Measurements from ENCODE around the gene CA14. TPM values are rescaled to one million over a fixed set of nuclear protein-coding genes. Genes with fewer than 3 reads are reported as not detected.

The CA14 gene
- total RNA-seq, 3 donors from 2014 or later = 0.38 to 6.8 (median 0.41) TPM

- no peaks in the 10 kb centered on the region for H3K36me3 ChIP-seq (ENCODE audit: low read depth)
- intact Hi-C loops (cut with DNase I, micrococcal nuclease) = no loop called here
- peaks cover 19% of the 10 kb centered on the region for H3K4me1 ChIP-seq (ENCODE audit: low read depth)
- no peak overlapping the region for H3K4me3 ChIP-seq
- H3K9me3 ChIP-seq = no peaks in the 10 kb centered on the region
- DNase-seq (no peak), ATAC-seq (no peak)
- no peak for TF ChIP-seq CTCF (IDR thresholded peaks at IDR 0.05)
Observed at GRCh38 chr1:150259217-150259616, 1.6 kb downstream of the CA14 start.

GRCh38 chr1:150259758-150260669 is 2.4 kb downstream of the CA14 start:
- H3K9me3 ChIP-seq = no peaks in the 10 kb centered on the region
- peaks cover 19% of the 10 kb centered on the region for H3K4me1 ChIP-seq (ENCODE audit: low read depth)
- intact Hi-C loops (cut with DNase I, micrococcal nuclease) = no loop called here
- ATAC-seq (peak; percentile 70), DNase-seq (peak; percentile 57 to 72 (median 64))
- no peak overlapping the region for H3K4me3 ChIP-seq
- TF ChIP-seq CTCF (IDR thresholded peaks at IDR 0.05) = no peak
- no peaks in the 10 kb centered on the region for H3K36me3 ChIP-seq (ENCODE audit: low read depth)

GRCh38 chr1:150261367-150261766 is 3.8 kb downstream of the CA14 start:
- DNase-seq = no peak
- intact Hi-C loops (cut with DNase I, micrococcal nuclease) = no loop called here
- Histone ChIP-seq H3K36me3 (ENCODE audit: low read depth) (no peaks in the 10 kb centered on the region), H3K4me3 (no peak overlapping the region), H3K4me1 (ENCODE audit: low read depth) (peaks cover 11% of the 10 kb centered on the region), H3K9me3 (no peaks in the 10 kb centered on the region)
- no peak for ATAC-seq
- TF ChIP-seq CTCF (IDR thresholded peaks at IDR 0.05) = no peak

GRCh38 chr1:150262388-150263320 is 5.1 kb downstream of the CA14 start:
- Histone ChIP-seq H3K36me3 (ENCODE audit: low read depth) (no peaks in the 10 kb centered on the region), H3K4me3 (no peak overlapping the region), H3K9me3 (no peaks in the 10 kb centered on the region), H3K4me1 (ENCODE audit: low read depth) (peaks cover 12% of the 10 kb centered on the region)
- intact Hi-C loops (cut with DNase I, micrococcal nuclease) = no loop called here
- TF ChIP-seq CTCF (IDR thresholded peaks at IDR 0.05) = no peak
- DNase-seq = no peak
- peak; percentile 27 for ATAC-seq

GRCh38 chr1:150263549-150263948 is 6.0 kb downstream of the CA14 start:
- Histone ChIP-seq H3K36me3 (ENCODE audit: low read depth) (no peaks in the 10 kb centered on the region), H3K9me3 (no peaks in the 10 kb centered on the region), H3K4me1 (ENCODE audit: low read depth) (peaks cover 15% of the 10 kb centered on the region), H3K4me3 (no peak overlapping the region)
- intact Hi-C loops (cut with DNase I, micrococcal nuclease) = no loop called here
- TF ChIP-seq CTCF (IDR thresholded peaks at IDR 0.05) = no peak
- DNase-seq = no peak
- ATAC-seq = no peak
